ENCODE measurements around the gene KIF9. TPM values are rescaled to one million over a fixed set of nuclear protein-coding genes. Genes with fewer than 3 reads are reported as not detected.

Gene KIF9
- total RNA-seq, 4 donors from 2014 or later: 5.4 to 7.3 (median 6.4) TPM

DNA sequence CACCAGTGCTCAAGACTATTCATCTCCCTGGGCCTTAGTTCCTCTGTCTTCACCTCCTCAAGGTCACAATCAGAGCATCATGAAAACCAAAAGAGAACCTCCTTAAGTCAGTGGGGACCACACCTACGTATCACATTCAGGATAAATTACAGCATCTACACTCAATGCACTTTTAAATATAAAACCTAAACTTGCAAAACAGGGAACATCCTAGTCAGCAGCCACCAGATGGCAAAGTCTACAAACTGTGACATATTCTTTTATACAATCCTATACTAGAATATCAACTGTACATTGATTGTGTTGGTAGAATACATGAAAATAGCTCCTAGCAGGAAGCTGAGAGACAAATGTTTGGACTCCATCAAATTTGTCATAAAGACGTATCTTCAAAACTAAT, 7.9 kb downstream of the KIF9 start:
- no peak overlapping the region for H3K4me3 ChIP-seq
- intact Hi-C loops (cut with DNase I): no loop called here
- H3K27ac ChIP-seq (replicated peaks in 1 of 4): no peak overlapping the region
- H3K36me3 ChIP-seq: peaks cover 0 to 47% (median 7%) of the 10 kb centered on the region in 4 donors
- TF ChIP-seq POLR2A (IDR thresholded peaks at IDR 0.05; ENCODE audit: low read depth) (no peak), EP300 (IDR thresholded peaks at IDR 0.05) (no peak), CTCF (IDR thresholded peaks at IDR 0.05) (no peak), POLR2AphosphoS5 (IDR thresholded peaks at IDR 0.05) (no peak)
- WGBS: 92% methylated on average over 2 of the region's 2 CpGs
- H3K27me3 ChIP-seq: no peaks in the 10 kb centered on the region
- no peak for DNase-seq (ENCODE audit: extremely low spot score)
- no peaks in the 10 kb centered on the region for H3K4me1 ChIP-seq
- no peaks in the 10 kb centered on the region for H3K9me3 ChIP-seq

DNA sequence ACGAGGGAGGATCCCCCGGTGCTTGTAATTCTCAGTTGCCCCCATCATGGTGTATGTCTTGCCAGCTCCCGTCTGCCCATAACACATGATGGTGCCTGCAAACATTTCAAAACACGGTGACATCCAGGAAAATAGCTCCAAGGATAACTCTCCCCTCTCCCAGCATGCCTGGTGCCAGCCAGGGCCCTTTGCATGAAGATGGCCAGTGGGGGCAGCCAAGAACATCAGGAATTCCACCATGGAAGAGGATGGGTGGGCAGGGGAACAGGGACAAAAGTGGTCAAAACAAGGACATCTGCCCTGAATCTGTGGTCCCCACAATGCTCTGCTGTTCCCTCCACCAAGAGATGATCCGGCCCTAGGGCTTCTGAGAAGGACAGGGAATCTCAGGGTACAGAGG, 9.0 kb downstream of the KIF9 start:
- TF ChIP-seq POLR2A (IDR thresholded peaks at IDR 0.05; ENCODE audit: low read depth): no peak
- TF ChIP-seq EP300 (IDR thresholded peaks at IDR 0.05): no peak
- TF ChIP-seq CTCF (IDR thresholded peaks at IDR 0.05): no peak
- TF ChIP-seq POLR2AphosphoS5 (IDR thresholded peaks at IDR 0.05): no peak
- H3K9me3 ChIP-seq: no peaks in the 10 kb centered on the region
- no peaks in the 10 kb centered on the region for H3K4me1 ChIP-seq
- WGBS: 76% methylated on average over 4 of the region's 5 CpGs
- H3K27me3 ChIP-seq: no peaks in the 10 kb centered on the region
- no peak overlapping the region for H3K4me3 ChIP-seq
- H3K36me3 ChIP-seq: peaks cover 0 to 47% (median 7%) of the 10 kb centered on the region in 4 donors
- no peak for DNase-seq (ENCODE audit: extremely low spot score)
- intact Hi-C loops (cut with DNase I): no loop called here
- H3K27ac ChIP-seq (replicated peaks in 1 of 4): no peak overlapping the region

DNA sequence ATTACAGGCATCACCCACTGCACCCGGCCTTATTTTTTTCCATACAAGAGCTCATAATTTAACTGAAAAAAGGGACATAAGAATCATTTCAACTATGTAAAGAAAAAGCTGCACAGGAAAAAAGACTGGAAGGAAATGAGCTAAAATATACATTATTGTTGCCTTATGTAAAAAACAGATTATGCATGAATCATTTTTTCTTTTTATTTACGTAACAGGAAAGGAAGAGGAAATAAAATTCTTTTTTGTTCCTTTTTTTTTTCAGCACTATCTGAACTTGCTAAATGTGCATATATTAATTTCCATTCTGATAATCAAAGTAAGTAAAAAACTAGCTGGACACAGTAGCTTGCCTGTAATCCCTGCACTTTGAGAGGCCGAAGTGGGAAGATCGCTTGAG, 12.1 kb downstream of the KIF9 start:
- intact Hi-C loops (cut with DNase I): no loop called here
- no peak overlapping the region for H3K27ac ChIP-seq (replicated peaks in 1 of 4)
- no peak for DNase-seq (ENCODE audit: extremely low spot score)
- no peak overlapping the region for H3K4me3 ChIP-seq
- TF ChIP-seq EP300 (IDR thresholded peaks at IDR 0.05) (no peak), CTCF (IDR thresholded peaks at IDR 0.05) (no peak)
- H3K27me3 ChIP-seq: no peaks in the 10 kb centered on the region
- WGBS: 92% methylated on average over 4 of the region's 4 CpGs
- no peaks in the 10 kb centered on the region for H3K9me3 ChIP-seq
- peaks cover 0 to 37% (median 4%) of the 10 kb centered on the region in 4 donors for H3K36me3 ChIP-seq
- peaks cover 0 to 14% (median 3%) of the 10 kb centered on the region in 4 donors for H3K4me1 ChIP-seq

DNA sequence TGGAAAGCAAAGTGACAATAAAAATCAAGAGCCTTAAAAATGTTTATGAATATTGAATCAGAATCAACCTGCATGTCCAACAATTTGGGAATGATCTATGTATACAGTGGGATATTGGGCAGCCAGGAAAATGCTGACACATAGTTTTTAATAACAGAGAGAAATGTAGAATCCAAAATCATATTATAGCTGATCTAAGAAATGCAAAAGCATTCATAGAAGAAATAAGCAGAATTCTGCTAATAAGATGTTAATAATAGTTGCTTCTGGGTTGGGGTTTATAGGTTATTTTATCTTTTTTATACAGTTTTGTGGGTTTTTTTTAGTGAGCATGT, 15.1 kb downstream of the KIF9 start:
- Histone ChIP-seq H3K27ac (replicated peaks in 1 of 4) (no peak overlapping the region), H3K9me3 (no peaks in the 10 kb centered on the region), H3K36me3 (peaks cover 0 to 11% (median 0%) of the 10 kb centered on the region in 4 donors), H3K4me3 (no peak overlapping the region), H3K27me3 (no peaks in the 10 kb centered on the region), H3K4me1 (peaks cover 0 to 14% (median 3%) of the 10 kb centered on the region in 4 donors)
- intact Hi-C loops (cut with DNase I): no loop called here
- TF ChIP-seq POLR2A (IDR thresholded peaks at IDR 0.05; ENCODE audit: low read depth) (no peak), CTCF (IDR thresholded peaks at IDR 0.05) (no peak), EP300 (IDR thresholded peaks at IDR 0.05) (no peak), POLR2AphosphoS5 (IDR thresholded peaks at IDR 0.05) (no peak)
- DNase-seq (ENCODE audit: extremely low spot score): no peak

DNA sequence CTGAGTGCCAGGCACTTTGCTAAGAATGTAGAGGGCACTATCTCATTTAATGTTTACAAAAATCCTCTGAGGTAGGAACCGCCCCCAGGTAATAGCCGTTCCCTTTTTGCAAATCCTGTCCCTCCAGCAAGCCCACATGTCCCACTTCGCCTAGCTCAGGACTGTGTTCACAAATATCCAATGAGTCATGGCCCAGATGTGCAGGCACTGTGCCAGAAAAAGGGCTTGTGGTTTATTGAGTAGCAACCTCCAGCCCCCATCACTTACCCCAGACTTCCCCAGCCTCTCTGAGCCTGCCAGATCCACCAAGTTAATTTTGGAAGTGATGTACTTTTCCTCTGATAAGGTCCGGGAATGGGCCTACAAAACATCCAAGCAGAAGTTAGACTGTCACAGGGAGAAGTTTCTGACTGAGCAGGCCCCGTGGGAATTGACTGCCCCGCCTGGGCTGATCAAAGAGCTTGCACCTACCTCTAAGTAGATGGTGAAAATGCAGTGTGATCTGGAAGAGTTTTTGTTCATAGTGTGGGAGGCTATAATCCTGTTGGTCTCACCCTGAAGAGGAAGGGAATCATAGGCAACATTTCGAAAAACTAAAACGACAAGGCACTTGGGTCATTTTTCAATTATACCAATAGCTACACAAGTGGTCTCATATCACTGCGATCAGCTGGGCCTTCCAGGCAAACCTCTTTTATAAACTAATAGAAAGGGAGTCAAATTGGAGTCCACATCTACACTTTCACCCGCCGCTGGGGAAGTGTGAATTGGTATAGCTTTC, 15.7 kb downstream of the KIF9 start:
- no peak for DNase-seq (ENCODE audit: extremely low spot score)
- TF ChIP-seq EP300 (IDR thresholded peaks at IDR 0.05) (no peak), CTCF (IDR thresholded peaks at IDR 0.05) (no peak), POLR2AphosphoS5 (IDR thresholded peaks at IDR 0.05) (no peak), POLR2A (IDR thresholded peaks at IDR 0.05; ENCODE audit: low read depth) (no peak)
- no peak overlapping the region for H3K4me3 ChIP-seq
- H3K9me3 ChIP-seq: no peaks in the 10 kb centered on the region
- 59% methylated on average over 11 of the region's 11 CpGs for WGBS
- no peaks in the 10 kb centered on the region for H3K27me3 ChIP-seq
- no peak overlapping the region for H3K27ac ChIP-seq (replicated peaks in 1 of 4)
- H3K36me3 ChIP-seq: peaks cover 0 to 11% (median 0%) of the 10 kb centered on the region in 4 donors
- peaks cover 0 to 14% (median 3%) of the 10 kb centered on the region in 4 donors for H3K4me1 ChIP-seq
- intact Hi-C loops (cut with DNase I): no loop called here
